ENCODE measurements around the gene ZBTB38. TPM values are rescaled to one million over a fixed set of nuclear protein-coding genes. Genes with fewer than 3 reads are reported as not detected.

The ZBTB38 gene
- total RNA-seq, 2 donors from 2014 or later = 120 to 143 TPM

DNA sequence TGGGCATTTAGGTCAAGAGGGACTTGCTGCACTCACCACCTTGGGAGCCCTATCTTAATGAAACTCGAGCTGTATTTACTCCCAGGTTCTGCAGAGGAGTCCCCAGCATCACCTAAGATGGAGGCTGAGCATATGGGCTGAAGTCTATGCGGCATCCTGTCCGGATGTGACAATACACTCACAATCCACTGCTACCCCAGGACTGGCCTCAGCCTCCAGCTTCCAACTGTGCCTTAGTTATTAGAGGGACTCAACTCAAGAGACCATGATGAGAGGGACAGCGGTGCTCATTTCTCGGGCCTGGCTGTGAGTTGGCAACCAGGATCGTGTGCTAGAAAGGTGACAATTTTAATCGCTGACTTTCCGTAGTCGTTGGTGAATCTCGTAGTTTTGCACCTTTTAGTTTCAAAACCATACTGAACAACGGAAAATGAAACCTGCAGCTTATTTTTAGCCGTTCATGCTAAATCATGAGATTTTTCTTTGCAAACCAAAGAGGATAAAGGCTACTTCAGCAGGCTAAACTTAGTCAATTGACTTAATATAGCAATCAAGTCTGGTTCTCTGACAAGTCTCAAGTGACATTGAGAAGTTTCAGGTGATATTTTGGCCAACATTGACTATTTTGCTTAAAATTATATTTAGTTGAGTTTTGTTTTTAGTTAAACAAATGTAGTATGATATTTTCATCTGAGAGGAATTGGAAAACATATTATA is 11.1 kb downstream of the ZBTB38 start:
- intact Hi-C loops (cut with DNase I, micrococcal nuclease) = no loop called here
- no peak for DNase-seq
- no peak for ATAC-seq

DNA sequence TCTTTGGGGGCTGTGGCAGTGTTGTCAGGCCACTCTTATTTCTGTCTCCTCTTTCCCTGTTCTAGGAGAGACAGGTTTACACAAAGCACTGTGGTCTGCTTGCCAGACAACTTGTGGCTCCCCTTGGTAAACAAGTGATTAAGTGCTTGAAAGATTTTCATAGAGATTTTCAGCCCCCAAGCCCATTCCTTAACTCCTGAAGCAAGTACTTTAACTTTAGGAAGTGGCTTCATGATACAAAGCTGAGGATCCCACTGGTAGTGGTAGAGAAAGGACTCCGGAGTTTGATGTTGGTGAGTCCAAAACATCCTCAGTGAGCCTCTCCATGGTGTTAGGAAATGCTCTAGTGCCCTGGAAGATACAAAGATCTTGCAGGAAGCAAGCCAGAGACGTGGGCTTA is 12.0 kb downstream of the ZBTB38 start:
- intact Hi-C loops (cut with DNase I, micrococcal nuclease) = no loop called here
- ATAC-seq = no peak

DNA sequence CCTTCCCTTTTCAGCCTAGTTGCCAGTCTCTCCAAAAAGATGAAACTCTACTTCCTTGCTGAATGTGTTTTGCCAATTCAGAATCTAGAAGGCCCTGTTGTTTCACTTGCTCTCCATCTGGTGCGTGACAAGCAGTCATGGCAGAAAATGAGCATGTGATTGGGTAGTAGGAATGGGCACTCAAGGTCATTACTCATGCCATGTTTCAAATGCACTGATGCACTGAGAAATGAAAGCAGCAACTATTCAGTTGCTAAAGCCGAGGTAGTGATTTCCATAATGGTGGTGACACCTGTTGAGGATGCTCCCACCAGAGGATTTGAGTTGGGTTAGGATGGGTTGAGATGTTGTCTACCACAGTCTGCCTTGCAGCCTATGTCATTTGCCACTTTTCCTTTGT is 12.7 kb downstream of the ZBTB38 start:
- ATAC-seq (no peak), DNase-seq (no peak)
- intact Hi-C loops (cut with DNase I, micrococcal nuclease) = no loop called here

More for the DNA sequence above, 12.0 kb downstream of the ZBTB38 start:
- DNase-seq = no peak

DNA sequence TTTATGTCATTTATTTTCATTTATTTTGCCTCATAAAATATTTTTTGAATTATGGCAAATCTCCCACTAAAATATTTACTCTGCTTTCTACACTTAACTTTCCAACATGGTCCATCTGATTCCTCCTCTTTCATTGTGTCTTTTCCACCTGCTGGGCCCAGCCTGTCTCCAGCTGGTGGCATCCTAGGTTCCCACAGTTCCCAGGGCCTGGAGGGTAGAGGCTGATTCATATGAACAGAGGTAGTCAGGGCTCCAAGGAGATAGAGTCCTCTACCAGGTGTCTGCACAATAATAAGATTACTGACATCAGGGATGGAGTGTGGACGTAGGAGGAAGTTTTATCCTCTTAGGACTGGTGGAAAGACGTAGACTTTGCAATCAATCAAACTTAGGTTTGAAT is 14.3 kb downstream of the ZBTB38 start:
- no peak for ATAC-seq
- DNase-seq = no peak
- intact Hi-C loops (cut with DNase I, micrococcal nuclease) = no loop called here

DNA sequence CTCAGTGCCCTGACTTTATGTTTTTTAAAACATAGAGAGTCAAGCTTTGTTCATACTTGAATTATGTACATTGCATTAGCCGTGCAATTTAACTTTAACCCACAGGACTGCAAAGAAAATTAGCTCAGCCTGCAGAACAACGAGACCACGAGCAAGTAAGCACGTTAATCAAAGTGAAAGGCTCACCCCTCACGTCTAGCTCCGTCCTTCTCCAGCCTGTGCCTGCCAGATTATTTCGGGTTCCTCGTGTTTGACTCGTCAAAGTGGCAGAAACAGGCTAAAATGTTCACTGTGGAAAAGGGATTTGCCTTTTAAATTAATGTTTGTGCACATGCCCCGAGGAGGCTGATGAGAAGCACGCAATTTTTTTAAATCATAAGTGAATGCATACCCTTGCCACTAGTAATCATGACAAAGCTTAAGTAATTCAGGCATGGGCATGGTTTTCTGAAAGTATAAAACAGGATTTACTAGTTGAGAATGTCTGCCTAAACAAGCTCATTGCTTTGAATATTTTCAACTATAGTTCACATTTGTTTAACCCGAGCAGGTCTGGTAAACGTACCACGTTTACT is 15.3 kb downstream of the ZBTB38 start:
- no peak for DNase-seq
- intact Hi-C loops (cut with DNase I, micrococcal nuclease) = no loop called here
- ATAC-seq = no peak

DNA sequence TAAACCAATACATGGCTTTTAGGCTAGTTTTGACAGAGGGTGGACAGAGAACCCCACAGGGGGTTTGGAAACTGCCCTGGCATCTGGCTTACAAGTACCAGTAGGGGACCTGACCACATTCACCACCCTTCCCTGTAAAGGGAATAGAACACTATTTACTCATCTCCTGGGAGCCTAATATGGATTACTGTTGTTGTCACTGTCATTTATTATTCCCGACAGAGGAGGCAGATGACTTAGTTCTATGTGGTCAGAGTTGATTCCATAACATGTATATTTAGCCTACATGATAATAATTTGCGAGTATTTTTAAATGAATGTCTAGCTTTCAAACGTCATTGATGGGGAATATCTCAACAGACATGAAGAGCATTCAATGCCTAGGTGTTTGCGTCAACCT is 15.9 kb downstream of the ZBTB38 start:
- no peak for DNase-seq
- intact Hi-C loops (cut with DNase I, micrococcal nuclease) = no loop called here
- ATAC-seq = no peak

DNA sequence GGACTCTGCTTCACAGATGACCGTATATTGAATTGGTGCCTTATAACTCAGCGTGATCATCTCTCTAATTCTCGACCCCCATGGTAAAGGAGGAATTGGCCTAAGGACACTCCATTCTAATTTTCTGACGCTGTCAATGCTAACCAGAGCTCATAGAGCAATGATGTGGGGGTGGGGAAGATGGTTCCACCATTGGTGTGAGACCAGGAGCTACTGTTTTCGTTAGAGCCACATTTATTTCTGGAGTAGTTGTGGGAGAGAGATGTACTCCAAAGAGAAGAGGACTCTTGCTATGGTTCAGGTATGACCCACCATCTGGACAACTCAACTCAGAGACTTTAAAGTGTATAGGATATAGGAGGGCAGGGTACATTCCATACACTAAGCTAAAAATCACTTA is 16.3 kb downstream of the ZBTB38 start:
- intact Hi-C loops (cut with DNase I, micrococcal nuclease) = no loop called here
- no peak for ATAC-seq
- no peak for DNase-seq

DNA sequence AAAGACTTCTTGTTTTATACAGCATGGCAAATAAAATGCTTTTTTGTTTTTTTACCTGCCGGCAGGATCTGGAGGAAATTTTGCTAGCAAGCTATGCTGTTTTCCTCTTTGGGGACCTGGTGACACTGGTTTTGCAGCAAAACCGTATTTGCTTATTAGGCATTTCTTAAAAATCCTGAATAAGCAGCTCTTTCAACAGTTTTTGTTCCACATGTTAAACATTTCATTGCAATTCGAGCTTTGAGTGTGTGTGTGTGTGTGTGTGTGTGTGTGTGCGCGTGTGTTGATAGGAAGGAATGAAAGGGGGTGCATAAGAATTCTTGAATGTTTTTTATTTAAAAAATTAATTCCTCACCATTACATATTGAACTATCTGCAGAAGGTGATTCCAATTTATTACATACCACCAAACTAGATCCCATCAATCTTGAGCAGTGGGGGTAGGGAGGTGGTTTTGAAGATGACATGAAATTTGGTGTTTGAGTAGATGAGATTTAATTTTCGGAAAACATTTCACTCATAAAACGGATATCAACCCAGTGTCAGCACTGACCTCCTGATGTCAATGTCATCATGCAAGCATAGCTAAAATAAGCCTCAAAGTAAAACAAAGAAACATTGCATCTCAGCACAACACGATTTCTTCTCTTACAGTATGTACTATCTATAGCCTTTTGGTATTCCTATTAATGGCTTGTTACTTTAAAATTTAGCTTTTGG is 17.3 kb downstream of the ZBTB38 start:
- intact Hi-C loops (cut with DNase I, micrococcal nuclease) = no loop called here
- DNase-seq (no peak), ATAC-seq (no peak)

DNA sequence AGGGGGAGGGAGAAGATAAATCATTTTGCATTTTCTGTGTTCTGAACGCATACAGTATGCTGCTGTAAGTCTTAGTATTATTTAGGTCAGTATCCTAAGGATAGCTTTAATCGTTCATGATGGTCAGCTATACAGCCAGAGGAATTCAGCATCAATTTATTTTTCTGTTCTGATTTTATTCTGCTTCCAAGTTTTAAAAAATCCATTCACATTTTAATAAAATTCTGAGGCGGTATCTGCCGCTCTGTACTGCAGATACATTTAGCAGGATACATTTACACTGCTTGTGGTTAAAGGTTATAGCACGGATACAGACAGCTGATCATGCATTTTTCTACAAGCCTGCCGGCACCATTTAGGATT is 17.8 kb downstream of the ZBTB38 start:
- DNase-seq (no peak), ATAC-seq (no peak)
- intact Hi-C loops (cut with DNase I, micrococcal nuclease) = no loop called here

DNA sequence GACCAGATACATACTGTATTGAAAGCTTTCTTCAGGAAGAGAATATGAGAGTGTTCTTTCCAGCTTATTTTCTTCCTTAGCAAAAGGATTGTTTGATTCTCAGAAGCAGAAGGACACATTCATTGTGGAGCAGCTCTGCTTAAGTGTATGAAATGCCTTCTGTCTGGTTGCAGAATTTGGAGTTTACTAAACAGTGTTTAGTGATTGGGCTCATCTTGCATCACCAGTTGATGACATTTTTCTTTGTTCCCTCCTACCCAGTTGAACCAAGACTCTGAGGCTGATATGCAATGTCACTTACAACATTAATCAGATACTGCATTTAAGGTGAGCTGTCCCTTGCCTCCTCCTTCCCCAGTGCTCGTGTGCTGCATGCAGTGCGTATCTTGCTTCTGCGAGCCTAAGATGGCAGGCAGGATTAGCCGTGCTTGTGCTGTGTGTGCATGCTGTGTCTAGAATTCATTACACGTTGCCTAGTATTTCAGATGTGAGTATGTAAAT is 18.4 kb downstream of the ZBTB38 start:
- no peak for DNase-seq
- ATAC-seq = no peak
- intact Hi-C loops (cut with DNase I, micrococcal nuclease) = no loop called here

DNA sequence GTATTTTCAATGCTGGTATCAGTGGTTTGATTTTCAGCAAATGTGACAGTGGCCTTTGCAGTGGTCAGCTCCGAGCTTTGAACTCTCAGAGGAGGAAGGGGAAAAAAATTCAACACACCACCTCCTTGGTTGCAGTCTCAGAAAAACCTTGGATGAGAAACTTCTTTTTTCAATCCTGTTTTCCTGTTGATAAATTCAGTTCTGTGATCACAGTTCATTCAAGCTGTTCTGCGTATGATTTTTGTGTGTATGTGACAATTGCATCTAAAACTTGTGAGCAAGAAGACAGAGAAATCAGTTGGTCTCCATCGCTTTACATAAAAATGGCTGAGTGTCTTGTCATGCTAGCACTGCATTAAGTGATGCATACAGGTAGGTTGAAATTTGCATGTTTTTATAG is 19.2 kb downstream of the ZBTB38 start:
- no peak for ATAC-seq
- intact Hi-C loops (cut with DNase I, micrococcal nuclease) = no loop called here
- no peak for DNase-seq

DNA sequence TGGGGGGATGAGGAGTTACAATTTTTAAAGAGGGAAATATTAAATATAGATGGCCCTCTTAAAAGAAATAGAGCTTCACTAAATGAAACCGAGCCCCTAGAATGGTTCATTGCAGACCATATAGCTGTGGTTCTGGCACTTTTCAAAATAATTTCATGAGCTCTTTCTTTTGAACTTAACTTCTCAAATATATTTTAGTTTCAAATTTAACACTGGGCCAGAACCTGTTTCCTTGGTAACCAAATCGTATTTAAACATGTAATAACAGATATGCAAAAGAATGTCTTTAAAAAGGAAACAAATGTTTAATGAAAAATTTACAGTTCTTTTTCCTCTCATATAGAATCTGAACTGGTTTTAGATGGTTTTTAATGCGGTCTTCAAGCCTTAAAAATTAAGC is 20.1 kb downstream of the ZBTB38 start:
- intact Hi-C loops (cut with DNase I, micrococcal nuclease) = no loop called here
- DNase-seq (no peak), ATAC-seq (no peak)

DNA sequence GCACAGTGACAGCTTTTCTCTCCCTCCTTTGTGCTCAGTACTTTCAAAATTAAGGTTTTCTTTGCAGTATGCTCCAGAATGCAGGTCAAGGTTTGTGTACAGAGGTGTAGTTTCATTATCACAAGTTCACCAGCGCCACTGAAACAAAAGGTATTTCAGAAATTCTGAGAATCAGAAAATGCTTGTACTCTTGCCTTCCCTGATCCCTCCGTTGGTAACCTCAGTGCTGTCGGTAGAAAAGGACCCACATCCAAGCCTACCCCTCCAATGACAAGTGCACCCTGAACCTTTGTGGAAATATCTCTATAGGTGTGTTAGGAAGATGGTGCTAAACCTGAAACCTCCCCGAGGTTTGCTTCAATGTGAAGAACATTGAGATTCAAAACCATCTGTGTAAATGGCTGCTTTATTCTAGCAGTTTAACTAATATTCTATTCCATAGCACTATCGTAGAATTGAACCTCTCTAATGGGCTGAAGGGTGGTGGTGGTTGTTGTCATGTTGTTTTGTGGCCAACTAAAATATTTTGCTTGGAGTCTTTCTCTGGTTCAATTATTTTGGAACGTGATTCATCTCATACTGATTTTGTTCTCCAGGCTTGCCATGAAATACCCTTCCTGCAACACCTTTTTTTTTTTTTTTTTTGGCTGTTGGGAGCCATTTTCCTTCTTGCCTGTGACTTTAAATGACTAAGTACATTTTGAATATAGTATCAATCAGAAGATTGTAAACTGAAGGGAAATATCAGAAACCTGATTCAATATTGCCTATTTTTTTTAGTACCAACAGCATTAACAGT is 20.7 kb downstream of the ZBTB38 start:
- DNase-seq (no peak), ATAC-seq (no peak)
- intact Hi-C loops (cut with DNase I, micrococcal nuclease) = no loop called here

DNA sequence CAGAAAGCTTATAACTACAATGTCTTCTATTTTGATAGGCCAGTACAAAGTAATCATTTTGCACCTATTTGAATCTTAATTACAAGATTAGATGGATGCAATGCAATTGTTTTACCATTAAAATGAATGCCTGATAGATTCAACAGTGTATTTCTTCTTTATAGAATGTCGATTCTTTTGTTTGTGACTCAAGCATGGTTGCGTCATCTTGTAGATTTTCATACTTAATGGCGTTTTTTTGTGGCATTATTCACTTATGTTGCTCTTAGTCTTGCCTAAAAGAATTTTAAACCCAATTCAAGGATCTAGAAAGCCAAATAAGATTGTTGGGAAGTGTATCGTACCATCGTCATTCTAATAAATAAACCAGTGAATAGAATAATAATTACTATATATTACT is 21.4 kb downstream of the ZBTB38 start:
- no peak for DNase-seq
- intact Hi-C loops (cut with DNase I, micrococcal nuclease) = no loop called here
- ATAC-seq = no peak

DNA sequence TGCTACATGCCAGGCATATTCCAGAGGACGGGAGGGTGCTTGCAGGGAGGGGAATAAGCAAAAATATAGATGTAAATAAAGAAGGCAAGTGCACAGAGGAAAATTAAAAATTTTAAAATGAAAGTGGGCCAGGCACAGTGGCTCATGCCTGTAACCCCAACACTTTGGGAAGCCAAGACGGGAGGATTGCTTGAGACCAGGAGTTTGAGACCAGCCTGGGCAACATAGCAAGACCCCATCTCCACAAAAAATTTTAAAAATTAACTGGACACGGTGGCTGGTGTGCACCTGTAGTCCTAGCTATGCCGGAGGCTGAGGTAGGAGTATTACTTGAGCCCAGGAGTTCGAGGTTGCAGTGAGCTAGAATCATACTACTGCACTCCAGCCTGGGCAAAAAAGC is 22.4 kb downstream of the ZBTB38 start:
- intact Hi-C loops (cut with DNase I, micrococcal nuclease) = no loop called here
- no peak for DNase-seq
- no peak for ATAC-seq

DNA sequence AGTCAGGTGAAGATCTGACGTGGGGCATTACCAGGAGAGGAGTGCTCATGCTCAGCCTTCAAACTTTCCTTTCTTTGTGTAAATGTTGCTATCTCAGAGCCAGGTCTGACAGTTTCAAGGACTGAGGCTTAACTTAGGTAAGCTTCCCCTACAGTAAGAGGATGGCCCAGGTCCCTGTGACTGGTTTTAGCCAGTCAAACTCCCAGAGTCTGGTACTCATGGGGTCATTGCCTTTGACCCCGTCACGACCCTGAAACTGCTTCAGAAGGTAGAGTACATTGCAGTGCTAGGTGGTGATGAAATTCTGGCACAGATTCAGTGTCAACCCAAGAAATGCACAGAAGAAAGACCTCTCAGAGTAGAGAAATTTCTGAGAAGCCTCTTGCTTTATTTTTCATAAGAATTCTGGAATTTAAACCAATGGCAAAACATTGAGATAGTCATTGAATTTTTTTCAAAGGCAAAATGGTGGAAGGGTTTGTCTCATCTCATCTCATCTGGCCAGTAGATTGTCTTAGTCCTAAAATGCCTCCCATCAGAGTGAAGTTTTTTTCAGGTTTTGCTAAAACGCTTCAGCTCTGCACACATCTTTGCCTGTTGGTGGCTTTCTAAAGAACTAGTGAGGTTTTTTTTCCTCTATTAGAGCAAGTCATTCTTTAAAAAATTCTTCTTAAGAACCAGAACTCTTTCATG is 23.1 kb downstream of the ZBTB38 start:
- no peak for ATAC-seq

DNA sequence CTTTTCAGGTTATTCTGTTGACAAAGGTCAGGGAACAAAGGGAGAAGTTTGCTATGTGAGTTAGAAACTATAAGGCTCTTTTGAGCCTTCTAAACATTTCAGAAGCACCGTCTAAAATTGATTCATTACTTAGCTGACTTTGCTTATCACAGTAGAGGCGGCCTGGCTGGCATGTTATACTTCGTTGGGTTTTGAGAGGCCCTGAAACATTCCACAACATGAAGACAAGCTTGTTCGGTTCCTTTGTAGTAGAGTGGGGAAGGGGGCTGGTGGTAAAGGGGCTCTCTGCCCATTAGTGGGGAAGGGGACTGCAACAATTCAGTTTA is 23.6 kb downstream of the ZBTB38 start:
- DNase-seq (no peak), ATAC-seq (no peak)
- intact Hi-C loops (cut with DNase I, micrococcal nuclease) = no loop called here

More for the DNA sequence above, 23.1 kb downstream of the ZBTB38 start:
- no peak for DNase-seq
- intact Hi-C loops (cut with DNase I, micrococcal nuclease) = no loop called here

DNA sequence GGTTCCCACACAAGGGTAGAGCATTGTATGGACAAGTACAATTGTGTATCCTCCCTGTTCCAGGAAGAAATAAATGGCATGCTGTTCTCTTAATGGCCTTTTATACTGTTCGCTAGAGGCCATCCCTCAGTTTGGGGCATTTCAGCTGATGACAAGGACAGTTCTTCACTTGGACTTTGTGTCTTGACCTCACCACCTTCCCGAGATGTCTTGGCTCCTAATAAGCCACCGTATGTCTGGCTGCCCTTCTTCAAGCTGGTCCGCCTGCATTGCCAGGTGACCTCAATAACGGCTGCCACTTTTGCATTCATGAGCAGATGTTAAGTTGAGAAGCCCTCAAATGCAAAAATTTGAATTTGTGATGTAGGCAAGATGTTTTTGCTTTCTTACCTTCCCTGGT is 24.1 kb downstream of the ZBTB38 start:
- intact Hi-C loops (cut with DNase I, micrococcal nuclease) = no loop called here
- ATAC-seq = no peak

More for the DNA sequence above, 24.1 kb downstream of the ZBTB38 start:
- DNase-seq = no peak
